Measurements from ENCODE around the gene NTM. TPM values are rescaled to one million over a fixed set of nuclear protein-coding genes. Genes with fewer than 3 reads are reported as not detected.

NTM gene
- total and polyA plus RNA-seq, 10 donors, result 0.13 to 1.6 (median 0.67) TPM

- Histone ChIP-seq H3K36me3 (no peaks in the 10 kb centered on the region), H3K9me3 (no peaks in the 10 kb centered on the region), H3K27ac (no peak overlapping the region), H3K4me1 (no peaks in the 10 kb centered on the region), H3K4me3 (no peak overlapping the region), H3K27me3 (replicated peaks in 1 of 7) (peaks cover 0 to 5% (median 0%) of the 10 kb centered on the region in 7 donors)
- intact Hi-C loops (cut with DNase I; ENCODE audit: low total_unique reads), result no loop called here
- TF ChIP-seq POLR2AphosphoS5 (IDR thresholded peaks at IDR 0.05) (no peak), POLR2A (IDR thresholded peaks at IDR 0.05) (no peak)
- TF ChIP-seq, protein P1, sequence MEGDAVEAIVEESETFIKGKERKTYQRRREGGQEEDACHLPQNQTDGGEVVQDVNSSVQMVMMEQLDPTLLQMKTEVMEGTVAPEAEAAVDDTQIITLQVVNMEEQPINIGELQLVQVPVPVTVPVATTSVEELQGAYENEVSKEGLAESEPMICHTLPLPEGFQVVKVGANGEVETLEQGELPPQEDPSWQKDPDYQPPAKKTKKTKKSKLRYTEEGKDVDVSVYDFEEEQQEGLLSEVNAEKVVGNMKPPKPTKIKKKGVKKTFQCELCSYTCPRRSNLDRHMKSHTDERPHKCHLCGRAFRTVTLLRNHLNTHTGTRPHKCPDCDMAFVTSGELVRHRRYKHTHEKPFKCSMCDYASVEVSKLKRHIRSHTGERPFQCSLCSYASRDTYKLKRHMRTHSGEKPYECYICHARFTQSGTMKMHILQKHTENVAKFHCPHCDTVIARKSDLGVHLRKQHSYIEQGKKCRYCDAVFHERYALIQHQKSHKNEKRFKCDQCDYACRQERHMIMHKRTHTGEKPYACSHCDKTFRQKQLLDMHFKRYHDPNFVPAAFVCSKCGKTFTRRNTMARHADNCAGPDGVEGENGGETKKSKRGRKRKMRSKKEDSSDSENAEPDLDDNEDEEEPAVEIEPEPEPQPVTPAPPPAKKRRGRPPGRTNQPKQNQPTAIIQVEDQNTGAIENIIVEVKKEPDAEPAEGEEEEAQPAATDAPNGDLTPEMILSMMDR (IDR thresholded peaks at IDR 0.05 in 8 of 11, conservative IDR thresholded peaks at IDR 0.05 in 3 of 11), result no peak
- WGBS, 5 donors, result 74 to 83% (median 79%) methylated on average over 2 of the region's 2 CpGs
- DNase-seq, result no peak
Measured at GRCh38 chr11:131353766-131354165, 16.6 kb upstream of the NTM start.

- Histone ChIP-seq H3K9me3 (no peaks in the 10 kb centered on the region), H3K4me1 (no peaks in the 10 kb centered on the region), H3K36me3 (no peaks in the 10 kb centered on the region), H3K4me3 (no peak overlapping the region), H3K27me3 (replicated peaks in 1 of 7) (peaks cover 0 to 5% (median 0%) of the 10 kb centered on the region in 7 donors), H3K27ac (no peak overlapping the region)
- intact Hi-C loops (cut with DNase I; ENCODE audit: low total_unique reads), result no loop called here
- TF ChIP-seq POLR2A (IDR thresholded peaks at IDR 0.05) (no peak), POLR2AphosphoS5 (IDR thresholded peaks at IDR 0.05) (no peak)
- TF ChIP-seq, protein P1 (IDR thresholded peaks at IDR 0.05 in 8 of 11, conservative IDR thresholded peaks at IDR 0.05 in 3 of 11), result no peak
- WGBS, 5 donors, result 59 to 67% (median 60%) methylated on average over 5 of the region's 5 CpGs
- DNase-seq, result no peak
Measured at GRCh38 chr11:131354251-131354701, 16.1 kb upstream of the NTM start.

GRCh38 chr11:131356206-131356605 is 14.2 kb upstream of the NTM start:
- no peak for DNase-seq
- Histone ChIP-seq H3K27me3 (replicated peaks in 1 of 7) (peaks cover 0 to 5% (median 0%) of the 10 kb centered on the region in 7 donors), H3K27ac (no peak overlapping the region), H3K36me3 (no peaks in the 10 kb centered on the region), H3K4me3 (no peak overlapping the region), H3K4me1 (no peaks in the 10 kb centered on the region), H3K9me3 (no peaks in the 10 kb centered on the region)
- WGBS, 5 donors, result 82 to 91% (median 89%) methylated on average over 6 of the region's 6 CpGs
- intact Hi-C loops (cut with DNase I; ENCODE audit: low total_unique reads), result no loop called here
- TF ChIP-seq, protein P1 (IDR thresholded peaks at IDR 0.05 in 8 of 11, conservative IDR thresholded peaks at IDR 0.05 in 3 of 11), result no peak
- TF ChIP-seq POLR2AphosphoS5 (IDR thresholded peaks at IDR 0.05) (no peak), POLR2A (IDR thresholded peaks at IDR 0.05) (no peak)

- no peak overlapping the region for H3K4me3 ChIP-seq
- no peaks in the 10 kb centered on the region for H3K36me3 ChIP-seq
- TF ChIP-seq POLR2AphosphoS5 (IDR thresholded peaks at IDR 0.05), result no peak
- TF ChIP-seq, protein P1 (IDR thresholded peaks at IDR 0.05 in 8 of 11, conservative IDR thresholded peaks at IDR 0.05 in 3 of 11), result no peak
- no peak for TF ChIP-seq POLR2A (IDR thresholded peaks at IDR 0.05)
- H3K27me3 ChIP-seq (replicated peaks in 1 of 7), result peaks cover 0 to 4% (median 0%) of the 10 kb centered on the region in 7 donors
- DNase-seq, result no peak
- no peaks in the 10 kb centered on the region for H3K9me3 ChIP-seq
- 77 to 87% (median 81%) methylated on average over 4 of the region's 4 CpGs for WGBS, 5 donors
- no peaks in the 10 kb centered on the region for H3K4me1 ChIP-seq
- H3K27ac ChIP-seq, result no peak overlapping the region
- intact Hi-C loops (cut with DNase I; ENCODE audit: low total_unique reads), result no loop called here
Measured at GRCh38 chr11:131365329-131365930, 5.0 kb upstream of the NTM start.

Measured in spleen (tissue), 11 donors.